Activated CD8-positive, alpha-beta memory T cell treated with anti-CD3 and anti-CD28 coated beads, Interleukin-2, amount 10 ng/mL, durations not matched to agents 7 days and 5 days (primary cell): Measurements from ENCODE around the gene CRISPLD2. TPM values are rescaled to one million over a fixed set of nuclear protein-coding genes. Genes with fewer than 3 reads are reported as not detected.

Experiments used
- ATAC-seq: fragments of 150-1000 bp; cut with Tn5 transposase; one replicate; pipeline ENCODE4 v1.10.0; 2021; ENCODE audit warnings: moderate library complexity
- CTCF ChIA-PET: fragments of 350-600 bp; sonication (Branson Sonifier 250); formaldehyde crosslinking; loops from one replicate; lab custom pipeline; 2021; ENCODE audit warnings: antibody characterized with exemption; lab: Charles Lee
- DNase-seq: peaks from one replicate; pipeline ENCODE4 v3.0.0-alpha.2; 2020
- H3K27ac Mint-ChIP-seq: one replicate; pipeline ENCODE4 v1.8.0; 2021; ENCODE audit warnings: mild to moderate bottlenecking, mixed read lengths
- H3K27me3 Mint-ChIP-seq: one replicate; pipeline ENCODE4 v1.8.0; 2021; ENCODE audit warnings: mixed read lengths
- H3K36me3 Mint-ChIP-seq: one replicate; pipeline ENCODE4 v1.8.0; 2021; ENCODE audit warnings: mild to moderate bottlenecking, mixed read lengths
- H3K4me1 Mint-ChIP-seq: one replicate; pipeline ENCODE4 v1.8.0; 2021; ENCODE audit warnings: mixed read lengths
- H3K4me3 Mint-ChIP-seq: one replicate; pipeline ENCODE4 v1.8.0; 2021; ENCODE audit warnings: mild to moderate bottlenecking, moderate library complexity, mixed read lengths
- H3K9me3 Mint-ChIP-seq: one replicate; pipeline ENCODE4 v1.8.0; 2022; ENCODE audit warnings: low read depth, mixed read lengths
- total RNA-seq, 2 experiments: library from RNA; stranded (reverse); gene quantifications; one replicate each; pipeline ENCODE4 v1.2.3, GENCODE V29; 2021

The CRISPLD2 gene
- total RNA-seq, 2 experiments from 2014 or later, result not detected

DNA sequence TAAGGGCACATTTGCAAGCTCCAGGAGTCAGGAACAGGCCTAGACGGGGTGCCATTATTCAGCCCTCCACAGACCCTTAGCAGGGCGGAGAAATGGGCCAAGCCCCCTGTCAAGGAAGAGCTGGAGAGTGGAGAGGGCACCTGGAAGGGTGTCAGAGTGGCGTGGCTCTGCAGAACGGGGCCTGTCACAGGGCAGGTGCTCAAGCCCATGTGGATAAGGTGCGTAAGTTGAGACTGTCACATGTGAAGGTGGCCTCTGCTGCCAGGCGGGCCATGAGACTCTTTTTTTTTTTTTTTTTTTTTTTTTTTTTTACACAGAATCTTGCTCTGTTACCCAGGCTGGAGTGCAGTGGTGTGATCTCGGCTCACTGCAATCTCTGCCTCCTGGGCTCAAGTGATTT is 12.0 kb upstream of the CRISPLD2 start:
- Mint-ChIP-seq H3K4me1 (peaks cover 21% of the 10 kb centered on the region), H3K27ac (no peak overlapping the region), H3K4me3 (no peak overlapping the region), H3K27me3 (peaks cover 13% of the 10 kb centered on the region), H3K9me3 (no peaks in the 10 kb centered on the region), H3K36me3 (no peaks in the 10 kb centered on the region)
- CTCF ChIA-PET, result interaction anchor here (1.0 kb wide), 1 partner anchor 23 kb away, joined by 3 read pairs; no protein-coding TSS in a partner anchor
- ATAC-seq, result no peak
- DNase-seq, result no peak

DNA sequence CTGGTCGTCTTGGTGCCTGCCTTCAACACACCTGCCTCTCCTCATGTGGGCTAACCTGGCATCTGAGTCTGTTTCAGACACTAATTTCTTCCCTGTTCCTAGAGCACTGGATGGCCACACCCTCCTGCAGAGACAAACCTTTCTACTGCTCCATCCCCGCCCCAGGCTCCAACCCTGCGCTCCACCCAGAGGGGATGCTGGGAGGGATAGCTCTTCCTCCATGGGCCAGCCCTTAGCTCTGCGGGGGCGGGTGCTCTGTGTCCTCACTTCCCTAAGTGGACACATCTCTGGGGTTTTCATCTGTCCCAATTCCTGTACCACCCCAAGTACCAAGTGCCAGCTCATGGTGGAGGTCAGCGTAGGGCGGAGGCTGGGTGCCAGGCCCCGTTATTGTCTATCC is 11.0 kb upstream of the CRISPLD2 start:
- H3K9me3 Mint-ChIP-seq, result no peaks in the 10 kb centered on the region
- H3K27me3 Mint-ChIP-seq, result peaks cover 18% of the 10 kb centered on the region
- H3K4me1 Mint-ChIP-seq, result peaks cover 21% of the 10 kb centered on the region
- no peak for DNase-seq
- H3K27ac Mint-ChIP-seq, result no peak overlapping the region
- no peak overlapping the region for H3K4me3 Mint-ChIP-seq
- CTCF ChIA-PET, result no interaction called here
- ATAC-seq, result no peak
- H3K36me3 Mint-ChIP-seq, result no peaks in the 10 kb centered on the region

- H3K27me3 Mint-ChIP-seq, result peaks cover 24% of the 10 kb centered on the region
- H3K4me1 Mint-ChIP-seq, result peaks cover 17% of the 10 kb centered on the region
- ATAC-seq (peak; percentile 54), DNase-seq (peak; percentile 46)
- no peak overlapping the region for H3K27ac Mint-ChIP-seq
- CTCF ChIA-PET, result interaction anchor here (0.9 kb wide), 1 partner anchor 72 kb away, joined by 3 read pairs; no protein-coding TSS in a partner anchor
- H3K36me3 Mint-ChIP-seq, result no peaks in the 10 kb centered on the region
- no peaks in the 10 kb centered on the region for H3K9me3 Mint-ChIP-seq
- no peak overlapping the region for H3K4me3 Mint-ChIP-seq
Observed at GRCh38 chr16:84810518-84811273, 9.1 kb upstream of the CRISPLD2 start.

DNA sequence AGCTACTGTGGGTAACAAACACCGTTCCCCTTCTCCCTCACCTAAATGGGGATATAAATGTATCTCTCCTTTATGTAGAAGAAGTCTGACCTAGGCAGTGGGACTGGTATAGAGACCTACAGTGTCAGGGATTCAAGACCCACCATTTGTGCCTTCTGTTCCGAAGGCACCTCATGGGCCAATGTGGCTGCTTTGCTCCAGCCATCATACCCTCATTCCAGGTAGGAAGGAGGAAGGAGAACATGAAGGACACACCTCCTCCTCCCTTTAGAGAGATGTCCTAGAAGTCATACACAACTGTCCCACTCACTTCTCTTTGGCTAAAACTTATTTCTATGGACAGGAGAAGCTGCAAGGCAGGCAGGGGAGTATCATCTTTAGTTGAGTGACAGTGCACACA is 8.3 kb upstream of the CRISPLD2 start:
- H3K27ac Mint-ChIP-seq, result no peak overlapping the region
- CTCF ChIA-PET, result no interaction called here
- no peak for ATAC-seq
- H3K9me3 Mint-ChIP-seq, result no peaks in the 10 kb centered on the region
- no peaks in the 10 kb centered on the region for H3K36me3 Mint-ChIP-seq
- H3K27me3 Mint-ChIP-seq, result peaks cover 24% of the 10 kb centered on the region
- H3K4me1 Mint-ChIP-seq, result peaks cover 12% of the 10 kb centered on the region
- no peak for DNase-seq
- no peak overlapping the region for H3K4me3 Mint-ChIP-seq

- no peak overlapping the region for H3K4me3 Mint-ChIP-seq
- no peak for DNase-seq
- H3K27me3 Mint-ChIP-seq, result peaks cover 36% of the 10 kb centered on the region
- CTCF ChIA-PET, result interaction anchor here (1.0 to 1.3 kb wide), 2 partner anchors 14 to 59 kb away, joined by 3 read pairs; no protein-coding TSS in a partner anchor
- H3K36me3 Mint-ChIP-seq, result no peaks in the 10 kb centered on the region
- no peak for ATAC-seq
- H3K4me1 Mint-ChIP-seq, result peaks cover 11% of the 10 kb centered on the region
- H3K9me3 Mint-ChIP-seq, result no peaks in the 10 kb centered on the region
- H3K27ac Mint-ChIP-seq, result no peak overlapping the region
Observed at GRCh38 chr16:84813141-84813934, 6.4 kb upstream of the CRISPLD2 start.

GRCh38 chr16:84815462-84815861 is 4.3 kb upstream of the CRISPLD2 start:
- Mint-ChIP-seq H3K4me3 (no peak overlapping the region), H3K9me3 (no peaks in the 10 kb centered on the region), H3K27me3 (peaks cover 54% of the 10 kb centered on the region), H3K27ac (no peak overlapping the region), H3K4me1 (peaks cover 18% of the 10 kb centered on the region), H3K36me3 (no peaks in the 10 kb centered on the region)
- CTCF ChIA-PET, result no interaction called here
- ATAC-seq (no peak), DNase-seq (no peak)

GRCh38 chr16:84816023-84816422 is 3.8 kb upstream of the CRISPLD2 start:
- ATAC-seq (no peak), DNase-seq (no peak)
- Mint-ChIP-seq H3K9me3 (no peaks in the 10 kb centered on the region), H3K27me3 (peaks cover 57% of the 10 kb centered on the region), H3K27ac (no peak overlapping the region), H3K36me3 (no peaks in the 10 kb centered on the region), H3K4me1 (peaks cover 14% of the 10 kb centered on the region), H3K4me3 (no peak overlapping the region)
- CTCF ChIA-PET, result no interaction called here

DNA sequence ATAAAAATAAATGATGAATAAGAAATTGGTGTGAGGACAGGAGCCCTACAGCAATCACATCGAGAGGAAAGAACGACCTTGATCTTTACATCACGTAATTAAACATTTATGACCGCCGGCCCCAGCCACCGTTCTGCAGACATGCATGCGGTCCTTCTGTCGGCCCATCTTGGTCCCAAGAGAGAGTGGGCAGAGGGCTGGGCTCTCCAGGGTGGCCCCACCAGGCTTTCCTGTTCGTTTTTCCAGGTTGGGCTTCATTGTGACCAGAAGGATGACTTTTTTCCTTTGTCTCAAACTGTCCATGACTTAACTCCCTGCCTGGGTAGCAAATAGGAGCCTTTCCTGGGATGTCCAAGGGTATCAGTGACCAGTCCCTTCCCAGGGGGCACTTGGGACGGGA is 3.3 kb upstream of the CRISPLD2 start:
- H3K9me3 Mint-ChIP-seq, result no peaks in the 10 kb centered on the region
- no peak overlapping the region for H3K4me3 Mint-ChIP-seq
- CTCF ChIA-PET, result no interaction called here
- H3K27ac Mint-ChIP-seq, result no peak overlapping the region
- ATAC-seq, result no peak
- H3K36me3 Mint-ChIP-seq, result no peaks in the 10 kb centered on the region
- no peak for DNase-seq
- H3K4me1 Mint-ChIP-seq, result peaks cover 9% of the 10 kb centered on the region
- H3K27me3 Mint-ChIP-seq, result peaks cover 60% of the 10 kb centered on the region

GRCh38 chr16:84817206-84817605 is 2.6 kb upstream of the CRISPLD2 start:
- no peak overlapping the region for H3K4me3 Mint-ChIP-seq
- H3K4me1 Mint-ChIP-seq, result peaks cover 7% of the 10 kb centered on the region
- no peaks in the 10 kb centered on the region for H3K9me3 Mint-ChIP-seq
- no peak overlapping the region for H3K27ac Mint-ChIP-seq
- H3K27me3 Mint-ChIP-seq, result peaks cover 61% of the 10 kb centered on the region
- CTCF ChIA-PET, result no interaction called here
- H3K36me3 Mint-ChIP-seq, result no peaks in the 10 kb centered on the region
- no peak for ATAC-seq
- DNase-seq, result no peak

GRCh38 chr16:84817613-84818012 is 2.2 kb upstream of the CRISPLD2 start:
- ATAC-seq (no peak), DNase-seq (no peak)
- H3K9me3 Mint-ChIP-seq, result no peaks in the 10 kb centered on the region
- peaks cover 7% of the 10 kb centered on the region for H3K4me1 Mint-ChIP-seq
- CTCF ChIA-PET, result no interaction called here
- H3K36me3 Mint-ChIP-seq, result no peaks in the 10 kb centered on the region
- peaks cover 61% of the 10 kb centered on the region for H3K27me3 Mint-ChIP-seq
- H3K4me3 Mint-ChIP-seq, result no peak overlapping the region
- no peak overlapping the region for H3K27ac Mint-ChIP-seq

GRCh38 chr16:84818133-84818532 is 1.7 kb upstream of the CRISPLD2 start:
- H3K9me3 Mint-ChIP-seq, result no peaks in the 10 kb centered on the region
- no peak overlapping the region for H3K4me3 Mint-ChIP-seq
- DNase-seq, result no peak
- peaks cover 7% of the 10 kb centered on the region for H3K4me1 Mint-ChIP-seq
- peaks cover 58% of the 10 kb centered on the region for H3K27me3 Mint-ChIP-seq
- no peak overlapping the region for H3K27ac Mint-ChIP-seq
- H3K36me3 Mint-ChIP-seq, result no peaks in the 10 kb centered on the region
- ATAC-seq, result no peak
- CTCF ChIA-PET, result no interaction called here

DNA sequence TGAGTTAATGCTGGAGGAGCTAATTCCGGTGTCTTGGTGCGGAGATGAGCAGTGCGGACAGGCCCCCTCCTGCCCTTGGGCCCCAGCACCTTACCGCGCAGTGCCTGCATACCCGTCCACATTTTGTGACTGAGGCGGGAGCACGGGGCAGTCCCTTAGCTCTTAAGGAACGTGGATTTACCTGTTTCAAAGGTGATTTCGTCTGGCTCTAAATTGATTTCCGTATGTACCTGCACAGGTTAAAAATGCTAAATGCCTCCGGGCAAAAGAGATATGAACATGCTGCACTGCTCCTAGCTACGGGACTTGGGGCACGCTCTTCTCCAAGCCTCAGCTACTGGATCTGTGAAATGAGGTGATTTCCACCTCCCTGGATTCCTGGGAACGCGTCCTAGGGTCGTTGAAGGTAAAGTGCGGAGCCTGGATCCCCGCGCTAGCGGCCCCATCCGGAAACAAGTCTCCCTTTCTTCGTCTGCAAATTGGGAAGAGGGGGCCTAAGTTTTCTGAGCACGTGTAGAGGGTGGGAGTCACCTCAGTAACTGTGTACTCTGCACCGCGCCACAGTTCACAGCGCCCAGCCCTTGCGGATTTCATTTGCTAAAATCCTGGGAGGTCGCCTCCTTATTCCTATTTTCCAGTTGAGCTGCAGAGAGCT is 669 bp upstream of the CRISPLD2 start:
- CTCF ChIA-PET, result no interaction called here
- no peak overlapping the region for H3K27ac Mint-ChIP-seq

DNA sequence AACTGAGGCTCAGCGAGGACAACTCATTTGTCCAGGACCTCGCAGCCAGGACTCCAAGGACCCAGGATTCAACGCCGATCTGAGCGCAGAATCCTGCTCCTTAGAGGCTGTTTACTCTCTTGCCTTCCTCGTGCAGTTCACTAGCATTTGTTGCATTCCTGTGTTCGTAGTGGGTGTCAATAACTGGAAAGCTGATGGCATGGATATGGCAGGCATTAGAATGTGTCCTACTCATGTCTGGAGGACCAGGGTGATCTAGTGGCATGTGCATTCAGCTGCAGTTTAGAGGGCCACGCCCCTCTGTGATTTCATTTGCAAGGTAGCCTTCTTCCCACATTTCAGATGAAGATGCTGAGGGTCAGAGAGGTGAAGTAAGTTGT is 510 bp downstream of the CRISPLD2 start:
- Mint-ChIP-seq H3K36me3 (no peaks in the 10 kb centered on the region), H3K4me1 (peaks cover 7% of the 10 kb centered on the region), H3K4me3 (no peak overlapping the region), H3K27ac (no peak overlapping the region), H3K27me3 (peaks cover 59% of the 10 kb centered on the region), H3K9me3 (no peaks in the 10 kb centered on the region)
- no peak for ATAC-seq
- DNase-seq, result no peak
- CTCF ChIA-PET, result interaction anchor here (0.6 kb wide), 1 partner anchor 55 kb away, joined by 3 read pairs; no protein-coding TSS in a partner anchor

More for the DNA sequence above, 669 bp upstream of the CRISPLD2 start:
- peaks cover 62% of the 10 kb centered on the region for H3K27me3 Mint-ChIP-seq
- no peaks in the 10 kb centered on the region for H3K36me3 Mint-ChIP-seq
- ATAC-seq, result no peak
- H3K4me3 Mint-ChIP-seq, result no peak overlapping the region
- DNase-seq, result no peak
- H3K4me1 Mint-ChIP-seq, result peaks cover 7% of the 10 kb centered on the region
- no peaks in the 10 kb centered on the region for H3K9me3 Mint-ChIP-seq
